ENCODE measurements around the gene KCNC4.

KCNC4 gene

GRCh38 chr1:110209715-110210603 lies at the start of gene KCNC4:
Gene KCNC4 (plus strand): TSS chr1:110210314. CDS start chr1:110211500, 1,186 bp downstream.
- no peak for FAIRE-seq

GRCh38 chr1:110160538-110161100 lies 49.5 kb upstream of the KCNC4 start:
- no peak for FAIRE-seq

- no peak for FAIRE-seq
Measured at GRCh38 chr1:110161165-110161564, 48.9 kb upstream of the KCNC4 start.

GRCh38 chr1:110161849-110162248 lies 48.3 kb upstream of the KCNC4 start:
- FAIRE-seq: no peak

- no peak for FAIRE-seq
Measured at GRCh38 chr1:110163591-110163990, 46.5 kb upstream of the KCNC4 start.

GRCh38 chr1:110164725-110165350 lies 45.3 kb upstream of the KCNC4 start:
- no peak for FAIRE-seq

- FAIRE-seq: no peak
Measured at GRCh38 chr1:110165761-110166231, 44.3 kb upstream of the KCNC4 start.

GRCh38 chr1:110166861-110167260 lies 43.3 kb upstream of the KCNC4 start:
- FAIRE-seq: no peak

GRCh38 chr1:110170766-110171733 lies 39.1 kb upstream of the KCNC4 start:
- FAIRE-seq: no peak

- FAIRE-seq: no peak
Measured at GRCh38 chr1:110172001-110172400, 38.1 kb upstream of the KCNC4 start.

GRCh38 chr1:110173466-110174105 lies 36.5 kb upstream of the KCNC4 start:
- no peak for FAIRE-seq

GRCh38 chr1:110174961-110175360 lies 35.2 kb upstream of the KCNC4 start:
- no peak for FAIRE-seq

GRCh38 chr1:110176299-110176956 lies 33.7 kb upstream of the KCNC4 start:
- FAIRE-seq: no peak

- FAIRE-seq: no peak
Measured at GRCh38 chr1:110177775-110178174, 32.3 kb upstream of the KCNC4 start.

GRCh38 chr1:110183642-110184167 lies 26.4 kb upstream of the KCNC4 start:
- FAIRE-seq: no peak

GRCh38 chr1:110184446-110184845 lies 25.7 kb upstream of the KCNC4 start:
- FAIRE-seq: no peak

- FAIRE-seq: no peak
Measured at GRCh38 chr1:110185181-110185580, 24.9 kb upstream of the KCNC4 start.

GRCh38 chr1:110186558-110186957 lies 23.6 kb upstream of the KCNC4 start:
- FAIRE-seq: no peak

- no peak for FAIRE-seq
Measured at GRCh38 chr1:110187139-110187890, 22.8 kb upstream of the KCNC4 start.

GRCh38 chr1:110188035-110188618 lies 22.0 kb upstream of the KCNC4 start:
- no peak for FAIRE-seq

Data from TTC549 (cell line).